Trophoblast cell (in vitro differentiated cells and primary cell): ENCODE data around the gene SEMA3C.

Experiments used
- DNase-seq, 2 donors: peaks; one replicate each; pipeline ENCODE4 v3.0.0-alpha.2; 2016
- H2AFZ ChIP-seq: 2 replicates; pipeline ENCODE4 v1.6.1; 2013; ENCODE audit warnings: low read length, moderate library complexity, mild to moderate bottlenecking; ENCODE audit not compliant: insufficient read depth, poor library complexity
- H2AK5ac ChIP-seq: 2 replicates; pipeline ENCODE4 v1.6.1; 2013; ENCODE audit warnings: mild to moderate bottlenecking, low read length
- H2BK120ac ChIP-seq: 2 replicates; pipeline ENCODE4 v1.6.1; 2013; ENCODE audit warnings: low read length, mild to moderate bottlenecking, moderate library complexity; ENCODE audit not compliant: insufficient read depth, poor library complexity
- H2BK12ac ChIP-seq: 2 replicates; pipeline ENCODE4 v1.6.1; 2013; ENCODE audit warnings: mild to moderate bottlenecking, low read length, moderate library complexity
- H2BK5ac ChIP-seq: 2 replicates; pipeline ENCODE4 v1.6.1; 2013; ENCODE audit warnings: low read length, low read depth, moderate library complexity, mild to moderate bottlenecking; ENCODE audit not compliant: poor library complexity
- H3K14ac ChIP-seq: 2 replicates; pipeline ENCODE4 v1.6.1; 2013; ENCODE audit warnings: mild to moderate bottlenecking, low read length
- H3K18ac ChIP-seq: 2 replicates; pipeline ENCODE4 v1.6.1; 2013; ENCODE audit warnings: mild to moderate bottlenecking, low read length
- H3K23ac ChIP-seq: 2 replicates; pipeline ENCODE4 v1.6.1; 2013; ENCODE audit warnings: low read length
- H3K27ac ChIP-seq: 2 replicates; pipeline ENCODE4 v1.5.1; 2013; ENCODE audit warnings: low read depth, mild to moderate bottlenecking, inconsistent platforms, low read length, moderate library complexity
- H3K27me3 ChIP-seq: 2 replicates; pipeline ENCODE4 v1.6.1; 2013; ENCODE audit warnings: inconsistent platforms, mild to moderate bottlenecking, low read length, moderate library complexity; ENCODE audit not compliant: insufficient read depth
- H3K36me3 ChIP-seq, 2 experiments: 1 replicate in 1 of 2; 2 replicates in 1 of 2; pipeline ENCODE4 v1.6.1; 2013; ENCODE audit warnings: low read length in 2 of 2, mild to moderate bottlenecking in 2 of 2, moderate library complexity in 1 of 2; ENCODE audit not compliant: insufficient read depth in 2 of 2, control insufficient read depth in 1 of 2
- H3K4ac ChIP-seq: 2 replicates; pipeline ENCODE4 v1.6.1; 2013; ENCODE audit warnings: low read depth, mild to moderate bottlenecking, low read length, moderate library complexity
- H3K4me1 ChIP-seq, 2 experiments: 1 replicate in 1 of 2; 2 replicates in 1 of 2; pipeline ENCODE4 v1.6.1; 2013; ENCODE audit warnings: low read length in 2 of 2, mild to moderate bottlenecking in 2 of 2, moderate library complexity in 1 of 2; ENCODE audit not compliant: insufficient read depth in 2 of 2, control insufficient read depth in 1 of 2
- H3K4me2 ChIP-seq: 2 replicates; pipeline ENCODE4 v1.6.1; 2013; ENCODE audit warnings: inconsistent platforms, mild to moderate bottlenecking, low read length, moderate library complexity
- H3K4me3 ChIP-seq: 2 replicates; pipeline ENCODE4 v1.5.1; 2013; ENCODE audit warnings: mild to moderate bottlenecking, low read depth, low read length, inconsistent platforms
- H3K79me1 ChIP-seq: one replicate; pipeline ENCODE4 v1.6.1; 2013; ENCODE audit warnings: low read length
- H3K79me2 ChIP-seq: 2 replicates; pipeline ENCODE4 v1.6.1; 2013; ENCODE audit warnings: low read length, mild to moderate bottlenecking; ENCODE audit not compliant: control insufficient read depth, insufficient read depth, poor library complexity
- H3K9ac ChIP-seq: 2 replicates; pipeline ENCODE4 v1.6.1; 2013; ENCODE audit warnings: mild to moderate bottlenecking, low read length
- H3K9me3 ChIP-seq: 2 replicates; pipeline ENCODE4 v1.6.1; 2013; ENCODE audit warnings: low read depth, mild to moderate bottlenecking, control low read depth, inconsistent platforms, low read length; ENCODE audit not compliant: insufficient read depth
- H4K12ac ChIP-seq: 2 replicates; pipeline ENCODE4 v1.6.1; 2013; ENCODE audit warnings: low read depth, mild to moderate bottlenecking, low read length, moderate library complexity
- H4K8ac ChIP-seq: 2 replicates; pipeline ENCODE4 v1.6.1; 2013; ENCODE audit warnings: low read depth, mild to moderate bottlenecking, low read length, moderate library complexity
- H4K91ac ChIP-seq: one replicate; pipeline ENCODE4 v1.6.1; 2013; ENCODE audit warnings: low read depth, mild to moderate bottlenecking, low read length, moderate library complexity
- WGBS: extraction: QIAGEN DNeasy Blood & Tissue Kit; methylation state at CpG from one replicate; pipeline ENCODE4 v1.1.7; 2013; ENCODE audit warnings: missing lambda C conversion rate; ENCODE audit not compliant: insufficient read length, insufficient coverage; ENCODE audit errors: extremely low coverage; 5-methylcytosine and 5-hydroxymethylcytosine counted together

SEMA3C gene

GRCh38 chr7:80858141-80858903 lies 60.5 kb downstream of the SEMA3C start:
- Histone ChIP-seq H3K14ac (no peak overlapping the region), H3K9ac (no peak overlapping the region), H3K18ac (no peak overlapping the region), H4K12ac (no peak overlapping the region), H3K4me1 (no peaks in the 10 kb centered on the region), H3K4ac (no peak overlapping the region), H3K27me3 (no peaks in the 10 kb centered on the region), H3K79me1 (no peaks in the 10 kb centered on the region), H2AK5ac (no peak overlapping the region), H2BK120ac (no peak overlapping the region), H2AFZ (no peak overlapping the region), H4K8ac (no peak overlapping the region), H3K9me3 (no peaks in the 10 kb centered on the region), H4K91ac (no peak overlapping the region), H3K79me2 (no peaks in the 10 kb centered on the region), H3K4me3 (no peak overlapping the region), H2BK12ac (no peak overlapping the region), H2BK5ac (no peak overlapping the region), H3K36me3 (peaks cover 0 to 1% of the 10 kb centered on the region in 2 experiments), H3K23ac (no peak overlapping the region), H3K4me2 (no peak overlapping the region), H3K27ac (no peak overlapping the region)
- peak in 1 of 2 donors; percentile 75 for DNase-seq
- no CpG with 5 or more reads among the region's 3 CpGs for WGBS

- H2BK120ac ChIP-seq: no peak overlapping the region
- H3K4me2 ChIP-seq: no peak overlapping the region
- H3K4me3 ChIP-seq: no peak overlapping the region
- H3K79me1 ChIP-seq: no peaks in the 10 kb centered on the region
- H3K4me1 ChIP-seq: peaks cover 0 to 3% of the 10 kb centered on the region in 2 experiments
- H2BK5ac ChIP-seq: no peak overlapping the region
- H3K9ac ChIP-seq: no peak overlapping the region
- H4K8ac ChIP-seq: no peak overlapping the region
- H3K18ac ChIP-seq: no peak overlapping the region
- H3K23ac ChIP-seq: no peak overlapping the region
- H3K4ac ChIP-seq: no peak overlapping the region
- H2AK5ac ChIP-seq: no peak overlapping the region
- no peak overlapping the region for H2AFZ ChIP-seq
- DNase-seq: no peak
- no peak overlapping the region for H4K91ac ChIP-seq
- H3K79me2 ChIP-seq: no peaks in the 10 kb centered on the region
- no peaks in the 10 kb centered on the region for H3K9me3 ChIP-seq
- no peak overlapping the region for H4K12ac ChIP-seq
- no peak overlapping the region for H2BK12ac ChIP-seq
- H3K27ac ChIP-seq: no peak overlapping the region
- no peaks in the 10 kb centered on the region for H3K36me3 ChIP-seq
- no peak overlapping the region for H3K14ac ChIP-seq
- H3K27me3 ChIP-seq: no peaks in the 10 kb centered on the region
- WGBS: 100% methylated on average over 1 of the region's 3 CpGs
These were observed 62.1 kb downstream of the SEMA3C start for GRCh38 chr7:80856769-80857168.

DNA sequence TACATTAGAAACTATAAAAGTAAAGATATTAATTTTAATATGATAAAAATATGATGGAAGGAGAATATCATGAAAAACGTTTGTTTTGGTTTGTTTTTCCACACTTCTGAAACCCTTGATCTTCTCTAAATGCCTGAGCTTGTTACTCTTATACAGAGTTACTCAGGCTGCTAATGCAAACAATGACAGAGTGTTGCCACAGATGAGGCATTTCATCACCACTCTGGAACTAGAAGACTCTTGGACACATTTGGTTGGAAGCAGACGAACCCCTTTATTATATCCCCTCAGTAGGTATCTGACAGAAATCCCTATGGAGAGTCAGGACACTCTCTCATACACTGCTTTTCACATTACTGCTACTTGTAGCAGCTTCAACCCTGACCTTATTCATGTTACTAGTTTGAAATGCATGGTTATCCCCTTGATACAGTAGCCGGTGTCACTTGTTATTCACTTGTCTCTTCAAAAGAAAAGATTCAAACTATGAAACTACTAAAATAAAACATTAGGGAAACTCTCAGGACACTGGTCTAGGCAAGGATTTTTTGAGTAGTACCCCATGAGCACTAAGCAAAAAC lies 66.9 kb downstream of the SEMA3C start:
- Histone ChIP-seq H3K4ac (no peak overlapping the region), H3K23ac (no peak overlapping the region), H3K9ac (no peak overlapping the region), H2BK120ac (no peak overlapping the region), H3K4me2 (no peak overlapping the region), H3K79me1 (no peaks in the 10 kb centered on the region), H2BK5ac (no peak overlapping the region), H3K4me1 (peaks cover 0 to 3% of the 10 kb centered on the region in 2 experiments), H4K8ac (no peak overlapping the region), H3K4me3 (no peak overlapping the region), H3K27me3 (no peaks in the 10 kb centered on the region), H2AFZ (no peak overlapping the region), H3K79me2 (no peaks in the 10 kb centered on the region), H2BK12ac (no peak overlapping the region), H3K27ac (no peak overlapping the region), H3K36me3 (no peaks in the 10 kb centered on the region), H3K9me3 (no peaks in the 10 kb centered on the region), H2AK5ac (no peak overlapping the region), H4K91ac (no peak overlapping the region), H3K14ac (no peak overlapping the region), H3K18ac (no peak overlapping the region), H4K12ac (no peak overlapping the region)
- peak; percentile 38 to 64 for DNase-seq
- WGBS: no CpG with 5 or more reads among the region's 3 CpGs

DNA sequence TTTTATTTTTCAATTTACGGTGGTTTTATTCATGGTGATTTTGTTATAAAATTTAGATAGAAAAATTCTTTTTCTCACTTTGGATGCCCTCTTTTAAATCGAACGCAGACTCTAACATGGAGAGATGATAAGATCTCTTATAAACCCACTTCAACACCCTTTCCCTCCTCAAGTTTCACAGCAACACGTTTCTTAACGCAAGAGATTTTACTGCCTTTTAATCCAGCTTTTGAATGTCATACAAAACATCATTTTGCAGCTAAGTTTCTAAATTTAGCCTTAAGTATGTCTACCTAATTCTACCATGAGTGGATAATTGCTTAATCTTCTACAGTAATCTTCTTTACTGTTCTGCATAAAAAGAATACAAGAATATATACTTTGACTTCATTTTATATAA lies 70.0 kb downstream of the SEMA3C start:
- Histone ChIP-seq H3K18ac (no peak overlapping the region), H3K9ac (no peak overlapping the region), H2BK12ac (no peak overlapping the region), H3K4me1 (peaks cover 3% of the 10 kb centered on the region in 2 experiments), H2BK5ac (no peak overlapping the region), H3K4me3 (no peak overlapping the region), H4K91ac (no peak overlapping the region), H4K12ac (no peak overlapping the region), H3K27ac (no peak overlapping the region), H2BK120ac (no peak overlapping the region), H2AK5ac (no peak overlapping the region), H3K79me2 (peaks cover 2% of the 10 kb centered on the region), H2AFZ (no peak overlapping the region), H3K79me1 (no peaks in the 10 kb centered on the region), H3K36me3 (no peaks in the 10 kb centered on the region), H3K14ac (no peak overlapping the region), H4K8ac (no peak overlapping the region), H3K4me2 (no peak overlapping the region), H3K27me3 (no peaks in the 10 kb centered on the region), H3K23ac (no peak overlapping the region), H3K9me3 (no peaks in the 10 kb centered on the region), H3K4ac (no peak overlapping the region)
- no peak for DNase-seq
- WGBS: no CpG with 5 or more reads among the region's 5 CpGs
